K562 (cell line): ENCODE measurements around the gene EPB41L2. TPM values are rescaled to one million over a fixed set of nuclear protein-coding genes. Genes with fewer than 3 reads are reported as not detected.

Source experiments
- ATAC-seq: fragments of 200-7000 bp; cut with Tn5 transposase; 3 replicates; pipeline ENCODE4 v1.9.1; 2020; ENCODE audit warnings: moderate library complexity
- BruUV-seq: library from RNA; stranded (reverse); fragments of 400-500 nt; replicated peaks from 2 replicates; lab custom pipeline; 2021; lab: Mats Ljungman, UMichigan
- CTCF ChIA-PET: fragments of 300-600 bp; formaldehyde crosslinking; extraction: SDS; loops from one replicate; lab custom pipeline; 2021; ENCODE audit warnings: low intra/inter-chr PET ratio; lab: Yijun Ruan, JAX
- POLR2A ChIA-PET: fragments of 300-600, 350-650 bp; sonication (Branson Sonifier 250); formaldehyde crosslinking; extraction: SDS; loops from one replicate; lab custom pipeline; 2021; ENCODE audit warnings: antibody characterized with exemption, inconsistent platforms; lab: Yijun Ruan, JAX
- DNase-seq, 4 experiments: peaks; one replicate each; pipeline versions ENCODE4 v3.0.0 to v3.0.0-alpha.2; 2011 to 2018; ENCODE audit warnings: low spot score in 3 of 4, mixed read lengths in 3 of 4; ENCODE audit errors: extremely low read depth in 1 of 4
- FAIRE-seq: peaks from 2 replicates; lab custom pipeline; 2011; peaks lifted over from hg19 to GRCh38; lab: Jason Lieb, UNC
- H2AFZ ChIP-seq: 2 replicates; pipeline ENCODE4 v1.6.0; 2011; ENCODE audit warnings: low read depth, low read length, control low read depth, inconsistent platforms
- H3K27ac ChIP-seq: fragments of 200-600 bp; 3 replicates; pipeline ENCODE4 v1.8.0; 2011; ENCODE audit warnings: low read depth, mild to moderate bottlenecking, control low read depth, inconsistent platforms, low read length, moderate library complexity, mixed read lengths; ENCODE audit errors: extremely low read depth
- H3K27me3 ChIP-seq, 2 experiments: fragments of 300-600 bp in 1 of 2; 2 replicates in 1 of 2; 3 replicates in 1 of 2; pipeline versions ENCODE4 v1.6.0 to v1.8.0; 2011; ENCODE audit warnings: inconsistent platforms in 2 of 2, low read length in 2 of 2, mild to moderate bottlenecking in 1 of 2, mixed read lengths in 1 of 2, moderate library complexity in 1 of 2; ENCODE audit not compliant: control insufficient read depth in 2 of 2, insufficient read depth in 2 of 2
- H3K36me3 ChIP-seq: fragments of 300-600 bp; 3 replicates; pipeline ENCODE4 v1.8.0; 2011; ENCODE audit warnings: mild to moderate bottlenecking, low read length, inconsistent platforms; ENCODE audit not compliant: control insufficient read depth, insufficient read depth
- H3K4me1 ChIP-seq, 2 experiments: fragments of 200-600 bp in 1 of 2; replicated peaks in 1 of 2; 2 replicates in 1 of 2; 3 replicates in 1 of 2; pipeline versions ENCODE4 v1.5.1 to v1.8.0; 2011; ENCODE audit warnings: inconsistent platforms in 2 of 2, low read length in 2 of 2, mild to moderate bottlenecking in 1 of 2, mixed read lengths in 1 of 2, moderate library complexity in 1 of 2; ENCODE audit not compliant: control insufficient read depth in 2 of 2, insufficient read depth in 2 of 2
- H3K4me2 ChIP-seq: 2 replicates; pipeline ENCODE4 v1.6.1; 2011; ENCODE audit warnings: low read length, control low read depth, inconsistent platforms, mixed read lengths; ENCODE audit not compliant: insufficient read depth
- H3K4me3 ChIP-seq: fragments of 200-600 bp; sonication (generic), shearing (Covaris generic); 2 replicates; pipeline ENCODE4 v1.5.1; 2016; ENCODE audit warnings: control low read depth, inconsistent platforms
- H3K79me2 ChIP-seq: fragments of 200-600 bp; 3 replicates; pipeline ENCODE4 v1.8.0; 2011; ENCODE audit warnings: low read length, inconsistent platforms; ENCODE audit not compliant: control insufficient read depth, insufficient read depth
- H3K9ac ChIP-seq, 2 experiments: 2 replicates each; pipeline versions ENCODE4 v1.6.0 to v1.6.1; 2011; ENCODE audit warnings: low read depth in 2 of 2, low read length in 2 of 2, control low read depth in 1 of 2, inconsistent platforms in 1 of 2, mild to moderate bottlenecking in 1 of 2, mixed read lengths in 1 of 2; ENCODE audit not compliant: insufficient read depth in 1 of 2
- H3K9me1 ChIP-seq: one replicate; pipeline ENCODE4 v1.6.0; 2011; ENCODE audit warnings: inconsistent platforms, mild to moderate bottlenecking, low read length, moderate library complexity; ENCODE audit not compliant: control insufficient read depth, insufficient read depth
- H3K9me3 ChIP-seq: replicated peaks from 2 replicates; pipeline ENCODE4 v1.5.1; 2011; ENCODE audit warnings: low read depth, low read length, inconsistent platforms; ENCODE audit not compliant: control insufficient read depth, insufficient read depth
- H4K20me1 ChIP-seq: replicated peaks from 2 replicates; pipeline ENCODE4 v1.6.1; 2011; ENCODE audit warnings: low read length, inconsistent platforms, mixed read lengths; ENCODE audit not compliant: control insufficient read depth, insufficient read depth
- ARHGAP35 ChIP-seq: fragments of 450-650 bp; IDR thresholded peaks from 2 replicates; pipeline ENCODE4 v1.6.1; 2018; ENCODE audit not compliant: partially characterized antibody
- BRD9 ChIP-seq: fragments of 450-650 bp; IDR thresholded peaks from 2 replicates; pipeline ENCODE4 v1.6.1; 2018; ENCODE audit warnings: low read depth; ENCODE audit not compliant: partially characterized antibody
- CCNT2 ChIP-seq: IDR thresholded peaks from 2 replicates; pipeline ENCODE4 v1.6.1; 2011; ENCODE audit warnings: borderline replicate concordance, low read depth, mild to moderate bottlenecking, moderate library complexity, mixed read lengths, low read length; ENCODE audit not compliant: insufficient read length; ENCODE audit errors: extremely low read depth
- KDM5B ChIP-seq: fragments of 200-600 bp; sonication (generic); IDR thresholded peaks from 2 replicates; pipeline ENCODE4 v1.6.1; 2012; ENCODE audit warnings: low read depth, mild to moderate bottlenecking, moderate library complexity, low read length, control low read depth, inconsistent platforms; ENCODE audit not compliant: insufficient replicate concordance
- TEAD1 ChIP-seq, 2 experiments: fragments of 450-650 bp in 1 of 2; sonication (generic) in 1 of 2; formaldehyde crosslinking; IDR thresholded peaks; 2 replicates each; pipeline versions ENCODE4 v1.4.0 to v1.8.0; 2020 to 2022; ENCODE audit warnings: mild to moderate bottlenecking in 2 of 2, missing genetic modification reagents in 1 of 2
- ZKSCAN8 ChIP-seq: fragments of 200-800 bp; sonication (Bioruptor generic); IDR thresholded peaks from 2 replicates; pipeline ENCODE4 v1.6.1; 2016; ENCODE audit warnings: missing genetic modification characterization, missing compliant biosample characterization
- WGBS: fragments of 100-300 bp; shearing (Covaris generic); methylation state at CpG from one replicate; pipeline ENCODE4 v1.1.6; 2016; ENCODE audit warnings: low coverage, mixed read lengths; ENCODE audit not compliant: insufficient coverage; ENCODE audit errors: missing lambda C conversion rate; 5-methylcytosine and 5-hydroxymethylcytosine counted together
- in situ Hi-C: fragments of 300-500 bp; cut with MboI; formaldehyde crosslinking; loops from 4 replicates; pipeline ENCODE4 v1.15.0; 2018; ENCODE audit warnings: inconsistent platforms, mixed read lengths
- intact Hi-C: fragments of 100-400 bp; cut with micrococcal nuclease; formaldehyde crosslinking; loops from 2 replicates; pipeline ENCODE4 v1.14.2; 2022
- polyA plus RNA-seq, 8 experiments: library from polyadenylated mRNA; depleted of rRNA in 4 of 8; stranded (reverse) in 5 of 8; unstranded in 3 of 8; fragments of >200 nt; fragmentation: Nextera tagmentation in 2 of 8; fragmentation: Illumina TruSeq in 1 of 8; extraction: Ambion mirVana in 2 of 8; extraction: Trizol in 1 of 8; gene quantifications; 2 replicates each; pipeline versions ENCODE4 v1.2.1 to v1.2.3, GENCODE V29; 2011 to 2014; ENCODE audit warnings: inconsistent platforms in 1 of 8, missing spikeins in 1 of 8
- total RNA-seq, 7 experiments: library from RNA; depleted of rRNA in 6 of 7; stranded (reverse); fragments of >200 nt in 6 of 7; fragmentation: Illumina TruSeq in 2 of 7; extraction: Trizol in 2 of 7; gene quantifications; 2 replicates each; pipeline versions ENCODE4 v1.2.1 to v1.2.3, GENCODE V29; 2011 to 2021; ENCODE audit warnings: low replicate concordance in 1 of 7
- TF ChIP-seq, protein P1 (sequence below): sonication (generic); formaldehyde crosslinking; IDR thresholded peaks from 2 replicates; pipeline ENCODE4 v1.8.0; 2022; ENCODE audit warnings: mild to moderate bottlenecking, missing genetic modification reagents
- TF ChIP-seq, protein P2 (sequence below): fragments of 250-450 bp; sonication (Bioruptor Pico); IDR thresholded peaks from 2 replicates; pipeline ENCODE4 v1.4.0; 2020
- TF ChIP-seq, protein P3 (sequence below): fragments of 250-450 bp; sonication (Bioruptor Pico); IDR thresholded peaks from 2 replicates; pipeline ENCODE4 v1.9.0; 2021; ENCODE audit warnings: mild to moderate bottlenecking

Gene EPB41L2
- total and polyA plus RNA-seq, 9 of the 15 experiments (the other 6 are each of a cell fraction or from before 2014, with no cell fraction given): 5.1 to 53.6 (median 25.0) TPM

DNA sequence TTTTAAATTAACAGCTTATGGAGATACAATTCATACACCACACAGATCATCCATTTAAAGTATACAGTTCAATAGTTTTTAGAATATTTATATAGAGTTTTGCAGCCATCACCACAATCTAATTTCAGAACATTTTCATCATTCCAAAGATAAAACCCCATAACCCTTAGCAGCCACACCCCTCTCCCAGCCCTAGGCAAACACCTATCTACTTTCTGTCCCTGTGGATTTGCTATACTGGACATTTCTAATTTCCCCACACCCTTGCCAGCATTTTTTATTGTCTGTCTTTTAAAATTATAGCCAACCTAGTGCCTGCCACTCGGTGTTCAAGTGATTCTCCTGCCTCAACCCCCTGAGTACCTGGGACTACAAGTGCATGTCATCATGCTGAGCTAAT is 49.2 kb upstream of the EPB41L2 start:
- no TSS peak for BruUV-seq
- no peak for DNase-seq

More for the DNA sequence above, 49.2 kb upstream of the EPB41L2 start:
- Histone ChIP-seq H3K4me2 (no peak overlapping the region), H2AFZ (no peak overlapping the region), H3K36me3 (no peaks in the 10 kb centered on the region), H3K79me2 (no peaks in the 10 kb centered on the region), H3K9me1 (no peaks in the 10 kb centered on the region), H3K27ac (no peak overlapping the region), H3K4me3 (no peak overlapping the region), H4K20me1 (no peaks in the 10 kb centered on the region), H3K4me1 (no peaks in the 10 kb centered on the region), H3K9ac (no peak overlapping the region), H3K27me3 (no peaks in the 10 kb centered on the region), H3K9me3 (no peaks in the 10 kb centered on the region)
- no peak for TF ChIP-seq ZKSCAN8
- no peak for TF ChIP-seq TEAD1 (CRISPR knock-in tag; IDR thresholded peaks at IDR 0.05)
- TF ChIP-seq BRD9: no peak
- no peak for TF ChIP-seq KDM5B
- TF ChIP-seq, protein P1, sequence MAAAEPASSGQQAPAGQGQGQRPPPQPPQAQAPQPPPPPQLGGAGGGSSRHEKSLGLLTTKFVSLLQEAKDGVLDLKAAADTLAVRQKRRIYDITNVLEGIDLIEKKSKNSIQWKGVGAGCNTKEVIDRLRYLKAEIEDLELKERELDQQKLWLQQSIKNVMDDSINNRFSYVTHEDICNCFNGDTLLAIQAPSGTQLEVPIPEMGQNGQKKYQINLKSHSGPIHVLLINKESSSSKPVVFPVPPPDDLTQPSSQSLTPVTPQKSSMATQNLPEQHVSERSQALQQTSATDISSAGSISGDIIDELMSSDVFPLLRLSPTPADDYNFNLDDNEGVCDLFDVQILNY (CRISPR knock-in tag): no peak
- TF ChIP-seq ARHGAP35: no peak
- TF ChIP-seq, protein P2, sequence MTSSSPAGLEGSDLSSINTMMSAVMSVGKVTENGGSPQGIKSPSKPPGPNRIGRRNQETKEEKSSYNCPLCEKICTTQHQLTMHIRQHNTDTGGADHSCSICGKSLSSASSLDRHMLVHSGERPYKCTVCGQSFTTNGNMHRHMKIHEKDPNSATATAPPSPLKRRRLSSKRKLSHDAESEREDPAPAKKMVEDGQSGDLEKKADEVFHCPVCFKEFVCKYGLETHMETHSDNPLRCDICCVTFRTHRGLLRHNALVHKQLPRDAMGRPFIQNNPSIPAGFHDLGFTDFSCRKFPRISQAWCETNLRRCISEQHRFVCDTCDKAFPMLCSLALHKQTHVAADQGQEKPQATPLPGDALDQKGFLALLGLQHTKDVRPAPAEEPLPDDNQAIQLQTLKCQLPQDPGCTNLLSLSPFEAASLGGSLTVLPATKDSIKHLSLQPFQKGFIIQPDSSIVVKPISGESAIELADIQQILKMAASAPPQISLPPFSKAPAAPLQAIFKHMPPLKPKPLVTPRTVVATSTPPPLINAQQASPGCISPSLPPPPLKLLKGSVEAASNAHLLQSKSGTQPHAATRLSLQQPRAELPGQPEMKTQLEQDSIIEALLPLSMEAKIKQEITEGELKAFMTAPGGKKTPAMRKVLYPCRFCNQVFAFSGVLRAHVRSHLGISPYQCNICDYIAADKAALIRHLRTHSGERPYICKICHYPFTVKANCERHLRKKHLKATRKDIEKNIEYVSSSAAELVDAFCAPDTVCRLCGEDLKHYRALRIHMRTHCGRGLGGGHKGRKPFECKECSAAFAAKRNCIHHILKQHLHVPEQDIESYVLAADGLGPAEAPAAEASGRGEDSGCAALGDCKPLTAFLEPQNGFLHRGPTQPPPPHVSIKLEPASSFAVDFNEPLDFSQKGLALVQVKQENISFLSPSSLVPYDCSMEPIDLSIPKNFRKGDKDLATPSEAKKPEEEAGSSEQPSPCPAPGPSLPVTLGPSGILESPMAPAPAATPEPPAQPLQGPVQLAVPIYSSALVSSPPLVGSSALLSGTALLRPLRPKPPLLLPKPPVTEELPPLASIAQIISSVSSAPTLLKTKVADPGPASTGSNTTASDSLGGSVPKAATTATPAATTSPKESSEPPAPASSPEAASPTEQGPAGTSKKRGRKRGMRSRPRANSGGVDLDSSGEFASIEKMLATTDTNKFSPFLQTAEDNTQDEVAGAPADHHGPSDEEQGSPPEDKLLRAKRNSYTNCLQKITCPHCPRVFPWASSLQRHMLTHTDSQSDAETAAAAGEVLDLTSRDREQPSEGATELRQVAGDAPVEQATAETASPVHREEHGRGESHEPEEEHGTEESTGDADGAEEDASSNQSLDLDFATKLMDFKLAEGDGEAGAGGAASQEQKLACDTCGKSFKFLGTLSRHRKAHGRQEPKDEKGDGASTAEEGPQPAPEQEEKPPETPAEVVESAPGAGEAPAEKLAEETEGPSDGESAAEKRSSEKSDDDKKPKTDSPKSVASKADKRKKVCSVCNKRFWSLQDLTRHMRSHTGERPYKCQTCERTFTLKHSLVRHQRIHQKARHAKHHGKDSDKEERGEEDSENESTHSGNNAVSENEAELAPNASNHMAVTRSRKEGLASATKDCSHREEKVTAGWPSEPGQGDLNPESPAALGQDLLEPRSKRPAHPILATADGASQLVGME (CRISPR knock-in tag): no peak
- TF ChIP-seq, protein P3, sequence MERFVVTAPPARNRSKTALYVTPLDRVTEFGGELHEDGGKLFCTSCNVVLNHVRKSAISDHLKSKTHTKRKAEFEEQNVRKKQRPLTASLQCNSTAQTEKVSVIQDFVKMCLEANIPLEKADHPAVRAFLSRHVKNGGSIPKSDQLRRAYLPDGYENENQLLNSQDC: no peak
- no peak for TF ChIP-seq CCNT2
- intact Hi-C loops (loop anchor here (10.0 kb wide), 1 partner anchor 787 kb away; no protein-coding TSS in a partner anchor), in situ Hi-C loops (loop anchor here (10.0 kb wide), 1 partner anchor 227 kb away; no protein-coding TSS in a partner anchor)
- CTCF ChIA-PET: no interaction called here
- POLR2A ChIA-PET: no interaction called here
- WGBS: 0% methylated on average over 1 of the region's 1 CpG
- ATAC-seq: no peak
- FAIRE-seq: no peak
